H1 (cell line): Measurements from ENCODE around the gene CPXM1. TPM values are rescaled to one million over a fixed set of nuclear protein-coding genes. Genes with fewer than 3 reads are reported as not detected.
"Not testable (repeated sequence)": the region's sequence is repeated elsewhere in the genome, so short reads cannot be mapped to it uniquely, and the experiment has no call there.

ENCODE experiments used
- CTCF ChIA-PET: fragments of 300-600 bp; sonication (Branson Sonifier 250); formaldehyde crosslinking; loops from one replicate; lab custom pipeline; 2021; ENCODE audit not compliant: partially characterized antibody; lab: Charles Lee
- POLR2A ChIA-PET: fragments of 300-600 bp; sonication (Branson Sonifier 250); formaldehyde crosslinking; loops from one replicate; lab custom pipeline; 2021; ENCODE audit warnings: inconsistent platforms; ENCODE audit not compliant: partially characterized antibody; lab: Charles Lee
- DNase-seq, 2 experiments: peaks; one replicate each; pipeline versions ENCODE4 v3.0.0 to v3.0.0-alpha.2; 2010 to 2022; ENCODE audit warnings: low spot score in 2 of 2, low read depth in 1 of 2, mixed read lengths in 1 of 2
- FAIRE-seq: peaks from 2 replicates; lab custom pipeline; 2011; peaks lifted over from hg19 to GRCh38; lab: Jason Lieb, UNC
- H2AFZ ChIP-seq: 2 replicates; pipeline ENCODE4 v1.8.1; 2012; ENCODE audit warnings: low read length, inconsistent platforms
- H2AK5ac ChIP-seq: 2 replicates; pipeline ENCODE4 v1.6.1; 2013; ENCODE audit warnings: low read depth, low read length
- H2BK120ac ChIP-seq: replicated peaks from 2 replicates; pipeline ENCODE3; 2013; ENCODE audit warnings: low read depth, low read length, inconsistent platforms
- H2BK12ac ChIP-seq: 2 replicates; pipeline ENCODE4 v1.6.1; 2013; ENCODE audit warnings: low read depth, low read length
- H2BK15ac ChIP-seq: 2 replicates; pipeline ENCODE4 v1.6.1; 2013; ENCODE audit warnings: low read length
- H2BK20ac ChIP-seq: 2 replicates; pipeline ENCODE4 v1.6.1; 2013; ENCODE audit warnings: low read length
- H2BK5ac ChIP-seq: 2 replicates; pipeline ENCODE4 v1.6.1; 2013; ENCODE audit warnings: low read depth, low read length
- H3K14ac ChIP-seq: 2 replicates; pipeline ENCODE4 v1.6.1; 2013; ENCODE audit warnings: inconsistent platforms; ENCODE audit not compliant: insufficient read length
- H3K18ac ChIP-seq: 2 replicates; pipeline ENCODE4 v1.6.1; 2013; ENCODE audit warnings: low read length; ENCODE audit errors: extremely low read depth
- H3K23ac ChIP-seq: 2 replicates; pipeline ENCODE4 v1.6.1; 2013; ENCODE audit warnings: inconsistent platforms; ENCODE audit not compliant: insufficient read length
- H3K23me2 ChIP-seq: 2 replicates; pipeline ENCODE4 v1.6.1; 2013; ENCODE audit warnings: low read depth, low read length
- H3K27ac ChIP-seq: 2 replicates; pipeline ENCODE4 v1.6.1; 2011; ENCODE audit warnings: low read depth, low read length, inconsistent platforms
- H3K27me3 ChIP-seq, 4 experiments: replicated peaks in 1 of 4; 1 replicate in 1 of 4; 2 replicates in 3 of 4; pipeline versions ENCODE4 v1.6.1 to v1.8.1; 2011 to 2013; ENCODE audit warnings: low read length in 3 of 4, mild to moderate bottlenecking in 3 of 4, inconsistent platforms in 2 of 4, mixed read lengths in 2 of 4, moderate library complexity in 1 of 4; ENCODE audit not compliant: control insufficient read depth in 3 of 4, insufficient read depth in 3 of 4; ENCODE audit errors: extremely low read depth in 1 of 4
- H3K36me3 ChIP-seq, 4 experiments: 2 replicates each; pipeline versions ENCODE4 v1.6.1 to v1.8.1; 2011 to 2013; ENCODE audit warnings: mild to moderate bottlenecking in 4 of 4, low read length in 3 of 4, moderate library complexity in 2 of 4, control low read depth in 1 of 4, inconsistent platforms in 1 of 4; ENCODE audit not compliant: insufficient read depth in 4 of 4, control insufficient read depth in 2 of 4
- H3K4ac ChIP-seq: replicated peaks from 2 replicates; pipeline ENCODE3; 2013; ENCODE audit warnings: low read length, low read depth, mixed read lengths, inconsistent platforms; ENCODE audit not compliant: insufficient read length
- H3K4me1 ChIP-seq, 4 experiments: replicated peaks in 1 of 4; 1 replicate in 1 of 4; 2 replicates in 3 of 4; pipeline versions ENCODE4 v1.6.1 to v1.8.1; 2011 to 2013; ENCODE audit warnings: low read length in 3 of 4, inconsistent platforms in 2 of 4, mixed read lengths in 1 of 4; ENCODE audit not compliant: insufficient read depth in 4 of 4, control insufficient read depth in 3 of 4
- H3K4me2 ChIP-seq, 2 experiments: 2 replicates each; pipeline versions ENCODE4 v1.6.1 to v1.8.1; 2011 to 2013; ENCODE audit warnings: low read depth in 2 of 2, low read length in 2 of 2, control low read depth in 1 of 2, inconsistent platforms in 1 of 2, mild to moderate bottlenecking in 1 of 2; ENCODE audit not compliant: insufficient read depth in 1 of 2
- H3K4me3 ChIP-seq, 4 experiments: fragments of 200-600, 300-600 bp in 1 of 4; sonication (generic), shearing (Covaris generic), sonication (Bioruptor Twin) in 1 of 4; 2 replicates each; pipeline versions ENCODE4 v1.5.1 to v1.8.1; 2011 to 2016; ENCODE audit warnings: low read length in 4 of 4, low read depth in 3 of 4, control low read depth in 2 of 4, inconsistent platforms in 2 of 4, mild to moderate bottlenecking in 2 of 4, mixed read lengths in 1 of 4, moderate library complexity in 1 of 4; ENCODE audit not compliant: insufficient read depth in 2 of 4; ENCODE audit errors: extremely low read depth in 1 of 4
- H3K56ac ChIP-seq: replicated peaks from 2 replicates; pipeline ENCODE3; 2013; ENCODE audit warnings: low read depth, mild to moderate bottlenecking, mixed read lengths, low read length, inconsistent platforms; ENCODE audit not compliant: insufficient read length
- H3K79me1 ChIP-seq: 2 replicates; pipeline ENCODE4 v1.6.1; 2013; ENCODE audit warnings: low read depth, low read length, control low read depth
- H3K79me2 ChIP-seq, 2 experiments: 2 replicates each; pipeline versions ENCODE4 v1.6.1 to v1.8.1; 2012 to 2013; ENCODE audit warnings: low read length in 2 of 2, mild to moderate bottlenecking in 2 of 2, inconsistent platforms in 1 of 2; ENCODE audit not compliant: insufficient read depth in 2 of 2, control insufficient read depth in 1 of 2
- H3K9ac ChIP-seq, 4 experiments: replicated peaks in 1 of 4; 1 replicate in 1 of 4; 2 replicates in 3 of 4; pipeline versions ENCODE4 v1.6.1 to v1.8.1; 2011 to 2013; ENCODE audit warnings: low read depth in 3 of 4, low read length in 3 of 4, control low read depth in 2 of 4, mild to moderate bottlenecking in 2 of 4, moderate library complexity in 2 of 4, inconsistent platforms in 1 of 4; ENCODE audit errors: extremely low read depth in 1 of 4
- H3K9me3 ChIP-seq, 2 experiments: 2 replicates each; pipeline versions ENCODE4 v1.6.1 to v1.8.1; 2012 to 2013; ENCODE audit warnings: mild to moderate bottlenecking in 2 of 2, moderate library complexity in 2 of 2, control low read depth in 1 of 2, inconsistent platforms in 1 of 2, low read depth in 1 of 2, low read length in 1 of 2, mixed read lengths in 1 of 2; ENCODE audit not compliant: insufficient read depth in 2 of 2
- H4K20me1 ChIP-seq, 2 experiments: replicated peaks in 1 of 2; 2 replicates each; pipeline versions ENCODE3 to v1.8.1; 2011 to 2013; ENCODE audit warnings: inconsistent platforms in 2 of 2, low read length in 2 of 2, mild to moderate bottlenecking in 1 of 2; ENCODE audit not compliant: insufficient read depth in 2 of 2, control insufficient read depth in 1 of 2
- H4K5ac ChIP-seq: 2 replicates; pipeline ENCODE4 v1.6.1; 2013; ENCODE audit warnings: low read length, low read depth, mixed read lengths, inconsistent platforms; ENCODE audit not compliant: insufficient read length
- H4K8ac ChIP-seq: 2 replicates; pipeline ENCODE4 v1.8.0; 2013; ENCODE audit warnings: mild to moderate bottlenecking, moderate library complexity, low read length, inconsistent platforms; ENCODE audit not compliant: insufficient read depth; ENCODE audit errors: extremely low read depth
- H4K91ac ChIP-seq: replicated peaks from 2 replicates; pipeline ENCODE3; 2013; ENCODE audit warnings: low read length, mixed read lengths, inconsistent platforms; ENCODE audit not compliant: insufficient read length
- WGBS, 2 experiments: shearing (Covaris generic) in 1 of 2; methylation state at CpG; one replicate each; pipeline versions ENCODE4 v1.1.6 to v1.1.7; 2013 to 2015; ENCODE audit warnings: low lambda C conversion rate in 2 of 2, mixed read lengths in 2 of 2, inconsistent platforms in 1 of 2, low coverage in 1 of 2, missing lambda C conversion rate in 1 of 2; ENCODE audit not compliant: insufficient replicate concordance in 2 of 2, insufficient coverage in 1 of 2, insufficient read length in 1 of 2; ENCODE audit errors: extremely low coverage in 1 of 2, missing lambda C conversion rate in 1 of 2; 5-methylcytosine and 5-hydroxymethylcytosine counted together
- polyA plus RNA-seq, 7 experiments: library from polyadenylated mRNA; depleted of rRNA in 3 of 7; stranded (reverse) in 5 of 7; unstranded in 2 of 7; fragments of >200 nt in 5 of 7; fragments of 200-250 nt in 2 of 7; gene quantifications; 1 replicate in 5 of 7; 2 replicates in 1 of 7; 4 replicates in 1 of 7; pipeline versions ENCODE4 v1.2.1 to v1.2.3, GENCODE V29; 2011 to 2013; ENCODE audit warnings: missing spikeins in 2 of 7, mixed read lengths in 2 of 7
- total RNA-seq: library from RNA; stranded (reverse); fragmentation: NEBNext Ultra II Directional; extraction: Animal tissue kit (Norgen Biotek cat#: 25700); gene quantifications from 2 replicates; pipeline ENCODE4 v1.2.1, GENCODE V29; 2021

The CPXM1 gene
- total and polyA plus RNA-seq, 2 of the 8 experiments (the other 6 are each of a cell fraction or from before 2014, with no cell fraction given), result 31.3 to 81.9 TPM

DNA sequence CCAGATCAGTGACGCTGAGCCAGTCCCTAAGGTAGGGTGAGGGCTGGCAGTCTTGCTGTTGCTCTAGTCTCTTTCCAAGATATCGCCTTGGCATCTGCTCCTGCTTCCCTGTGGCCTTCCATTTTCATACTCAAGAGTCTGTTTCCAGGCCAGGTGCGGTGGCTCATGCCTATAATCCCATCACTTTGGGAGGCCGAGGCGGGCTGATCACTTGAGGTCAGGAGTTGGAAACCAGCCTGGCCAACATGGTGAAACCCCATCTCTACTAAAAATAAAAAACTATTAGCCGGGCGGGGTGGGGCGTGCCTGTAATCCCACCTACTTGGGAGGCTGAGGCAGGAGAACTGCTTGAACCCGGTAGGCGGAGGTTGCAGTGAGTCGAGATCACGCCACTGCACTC is 30.3 kb downstream of the CPXM1 start:
- CTCF ChIA-PET, result interaction anchor here (0.6 to 6.5 kb wide), 3 partner anchors 17 to 1484 kb away, joined by 3 to 43 read pairs (median 3); no protein-coding TSS in a partner anchor
- POLR2A ChIA-PET, DNase-seq: not testable (repeated sequence)

More for the DNA sequence above, 30.3 kb downstream of the CPXM1 start:
- not testable (repeated sequence) for H3K79me2 ChIP-seq, H2BK15ac ChIP-seq, H3K79me1 ChIP-seq, H3K9ac ChIP-seq, H3K4me3 ChIP-seq, H3K27me3 ChIP-seq, H2BK20ac ChIP-seq, H2BK120ac ChIP-seq, H3K18ac ChIP-seq, H3K4ac ChIP-seq, H3K27ac ChIP-seq, H2AFZ ChIP-seq, H4K5ac ChIP-seq, H3K4me2 ChIP-seq, H3K14ac ChIP-seq, H4K8ac ChIP-seq, H3K23ac ChIP-seq, H4K91ac ChIP-seq, H3K56ac ChIP-seq, H2AK5ac ChIP-seq, H3K9me3 ChIP-seq, H2BK12ac ChIP-seq, H4K20me1 ChIP-seq, H3K4me1 ChIP-seq, H3K36me3 ChIP-seq, FAIRE-seq, H2BK5ac ChIP-seq, H3K23me2 ChIP-seq
- WGBS, 2 experiments, result 82% methylated on average over 12 of the region's 12 CpGs; no CpG with 5 or more reads in 1 of the 2 experiments
